Heart left ventricle (tissue), 13 donors: Measurements from ENCODE around the gene STMND1.

Experiments used
- POLR2A ChIP-seq, 2 donors: fragments of 450-650 bp; IDR thresholded peaks; one replicate each; pipeline ENCODE4 v1.6.1; 2017; ENCODE audit warnings: antibody characterized with exemption in 2 of 2, mild to moderate bottlenecking in 2 of 2, moderate library complexity in 2 of 2
- TF ChIP-seq, protein P1 (sequence below), 12 donors: fragments of 200-600 bp; sonication (generic) in 4 of 12; IDR thresholded peaks; one replicate each; pipeline versions ENCODE4 v1.5.0 to v1.8.0; 2018 to 2022; ENCODE audit warnings: antibody characterized with exemption in 12 of 12, mild to moderate bottlenecking in 5 of 12
- donor health status: ischemic (EF 13 %, LVEDD 7.1; RV severe dilation, severe dysfunction).
- donor health status: DM: no; HTN: yes; CAD: no.
- donor health status: DM: no; HTN: no; CAD: no.
- donor health status: ischemic (EF 25% LVEDD 6.9; RV normal size, moderate dysfunction).
- donor health status: ischemic (EF 25% LVEDD 5.7; RV mildly dilated, moderate dysfunction).
- donor health status: ischemic (EF 35%, LVEDD 5.7; RV mildly dilated, moderate dysfunction).
- donor health status: nonischemic (EF 11% LVEDD 7.7; RV severe dilation, severe dysfunction).
- donor health status: DM: yes; HTN: yes; CAD: no.
- donor health status: PGD.
- donor health status: ischemic (EF 29% LVEDD 5.4; RV normal size, mild dysfunction).
- donor health status: nonischemic (EF 23%, LVEDD 6.1; RV moderate dilation, normal function).

DNA sequence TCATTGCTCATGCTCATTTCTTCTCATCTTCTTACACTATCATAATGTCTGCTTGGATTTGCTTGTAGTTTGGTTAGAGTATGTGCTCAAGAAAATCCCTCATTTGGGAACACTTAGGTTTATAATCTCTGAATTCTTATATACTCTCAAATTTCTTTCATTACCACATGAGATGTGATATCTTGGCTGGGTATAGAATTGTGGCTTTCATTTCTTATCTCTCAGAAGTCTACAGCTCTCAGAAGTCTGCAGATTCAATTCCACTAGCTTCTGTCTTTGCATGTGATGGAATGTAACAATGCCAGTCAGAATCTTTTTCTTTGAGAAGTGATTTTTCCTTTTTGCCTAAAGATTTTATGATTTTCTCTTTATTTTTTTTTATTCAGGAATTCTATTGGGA is 50.9 kb downstream of the STMND1 start:
- TF ChIP-seq, protein P1, sequence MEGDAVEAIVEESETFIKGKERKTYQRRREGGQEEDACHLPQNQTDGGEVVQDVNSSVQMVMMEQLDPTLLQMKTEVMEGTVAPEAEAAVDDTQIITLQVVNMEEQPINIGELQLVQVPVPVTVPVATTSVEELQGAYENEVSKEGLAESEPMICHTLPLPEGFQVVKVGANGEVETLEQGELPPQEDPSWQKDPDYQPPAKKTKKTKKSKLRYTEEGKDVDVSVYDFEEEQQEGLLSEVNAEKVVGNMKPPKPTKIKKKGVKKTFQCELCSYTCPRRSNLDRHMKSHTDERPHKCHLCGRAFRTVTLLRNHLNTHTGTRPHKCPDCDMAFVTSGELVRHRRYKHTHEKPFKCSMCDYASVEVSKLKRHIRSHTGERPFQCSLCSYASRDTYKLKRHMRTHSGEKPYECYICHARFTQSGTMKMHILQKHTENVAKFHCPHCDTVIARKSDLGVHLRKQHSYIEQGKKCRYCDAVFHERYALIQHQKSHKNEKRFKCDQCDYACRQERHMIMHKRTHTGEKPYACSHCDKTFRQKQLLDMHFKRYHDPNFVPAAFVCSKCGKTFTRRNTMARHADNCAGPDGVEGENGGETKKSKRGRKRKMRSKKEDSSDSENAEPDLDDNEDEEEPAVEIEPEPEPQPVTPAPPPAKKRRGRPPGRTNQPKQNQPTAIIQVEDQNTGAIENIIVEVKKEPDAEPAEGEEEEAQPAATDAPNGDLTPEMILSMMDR (IDR thresholded peaks at IDR 0.05) = no peak
- TF ChIP-seq POLR2A (IDR thresholded peaks at IDR 0.05) = no peak
